GM18861 (cell line): Measurements from ENCODE around the gene ARF4.
A peak's percentile ranks its signal among the peaks of the same experiment; 100 is the strongest.

ENCODE experiments used
- ATAC-seq: cut with Tn5 transposase; IDR thresholded peaks from one replicate; pipeline ENCODE4 v1.9.1; 2021; ENCODE audit not compliant: unreplicated experiment

Gene ARF4

DNA sequence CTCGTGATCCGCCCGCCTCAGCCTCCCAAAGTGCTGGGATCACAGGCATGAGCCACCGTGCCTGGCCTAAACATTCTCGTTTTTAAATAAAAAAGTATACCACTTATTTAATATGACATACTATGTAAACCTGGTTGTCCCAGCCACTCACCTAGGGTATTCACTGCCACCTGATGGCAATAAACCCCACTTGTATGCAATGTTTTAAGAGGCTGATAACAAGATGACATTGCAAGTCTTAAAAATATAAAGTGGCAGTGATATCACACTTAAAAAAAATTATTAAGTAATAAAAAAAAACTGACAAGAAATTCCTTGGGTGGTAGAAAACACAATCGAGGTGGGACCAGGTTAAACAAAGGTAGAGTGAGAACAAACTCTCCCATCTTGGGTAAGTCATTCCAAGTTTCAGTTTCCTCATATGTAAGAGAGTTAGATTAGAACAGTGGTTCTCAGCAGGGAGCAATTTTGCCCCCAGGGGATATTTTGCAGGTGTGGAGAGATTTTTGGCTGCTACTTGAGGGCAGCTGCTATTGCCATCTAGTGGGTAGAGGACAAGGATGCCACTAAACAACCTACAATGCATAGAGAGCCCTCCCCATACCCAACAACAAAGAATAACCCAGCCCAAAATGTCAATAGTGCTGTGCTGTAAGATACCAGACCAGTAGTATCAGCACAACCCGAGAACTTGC, 14.5 kb downstream of the ARF4 start:
- no peak for ATAC-seq

- ATAC-seq, result no peak
These were observed 19.3 kb downstream of the ARF4 start for GRCh38 chr3:57577801-57578200.

DNA sequence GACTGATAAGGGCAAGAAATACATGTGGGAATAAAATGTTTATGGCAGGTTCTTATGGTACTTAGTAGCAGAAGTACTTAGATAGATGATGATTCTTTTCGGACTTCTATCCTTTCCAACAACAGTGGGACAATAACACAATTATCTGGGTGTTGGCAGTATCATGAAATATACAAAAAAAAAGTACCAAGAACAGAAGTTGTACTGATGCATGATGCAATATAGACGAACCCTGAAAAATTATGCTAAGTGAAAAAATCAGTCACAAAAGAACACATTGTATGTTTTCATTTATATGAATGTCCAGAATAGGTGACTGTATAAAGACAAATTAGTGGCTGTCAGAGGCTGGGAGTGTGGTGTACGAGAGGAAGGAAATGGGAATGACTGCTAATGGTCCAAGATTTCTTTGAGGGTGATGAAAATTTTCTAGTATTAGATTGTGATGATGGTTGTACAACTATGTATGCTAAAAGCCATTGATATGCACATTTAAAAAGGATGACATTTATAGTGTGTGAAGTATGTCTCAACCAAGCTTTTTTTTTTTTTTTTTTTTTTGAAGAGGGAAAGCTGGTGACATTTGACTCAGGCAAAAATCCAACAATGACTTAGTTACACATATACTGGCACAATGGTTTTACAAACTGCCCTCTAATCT, 21.0 kb downstream of the ARF4 start:
- ATAC-seq, result no peak

- ATAC-seq, result no peak
These were observed 25.0 kb downstream of the ARF4 start for GRCh38 chr3:57572096-57572495.

GRCh38 chr3:57570878-57571277, 26.3 kb downstream of the ARF4 start:
- ATAC-seq, result no peak

- no peak for ATAC-seq
These were observed 27.2 kb downstream of the ARF4 start for GRCh38 chr3:57569859-57570450.

DNA sequence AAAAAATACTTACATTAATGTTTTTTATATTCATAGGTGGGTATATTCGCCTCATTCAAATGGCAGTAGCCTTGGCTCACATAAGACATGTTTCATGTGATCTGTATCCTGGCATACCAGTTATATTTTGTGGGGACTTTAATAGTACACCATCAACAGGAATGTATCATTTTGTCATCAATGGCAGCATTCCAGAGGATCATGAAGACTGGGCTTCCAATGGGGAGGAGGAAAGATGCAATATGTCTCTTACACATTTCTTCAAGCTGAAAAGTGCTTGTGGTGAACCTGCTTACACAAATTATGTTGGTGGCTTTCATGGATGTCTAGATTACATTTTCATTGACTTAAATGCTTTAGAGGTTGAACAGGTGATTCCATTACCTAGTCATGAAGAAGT, 37.6 kb downstream of the ARF4 start:
- no peak for ATAC-seq

GRCh38 chr3:57557085-57557537, 40.0 kb downstream of the ARF4 start:
- no peak for ATAC-seq

GRCh38 chr3:57556459-57557084, 40.6 kb downstream of the ARF4 start:
- peak; percentile 25 for ATAC-seq

- peak; percentile 73 for ATAC-seq
These were observed 41.2 kb downstream of the ARF4 start, which contains the start of gene PDE12 for GRCh38 chr3:57555738-57556458. Gene PDE12, plus strand, starts transcription at chr3:57556274. Its CDS starts 106 bp downstream, at chr3:57556380.

DNA sequence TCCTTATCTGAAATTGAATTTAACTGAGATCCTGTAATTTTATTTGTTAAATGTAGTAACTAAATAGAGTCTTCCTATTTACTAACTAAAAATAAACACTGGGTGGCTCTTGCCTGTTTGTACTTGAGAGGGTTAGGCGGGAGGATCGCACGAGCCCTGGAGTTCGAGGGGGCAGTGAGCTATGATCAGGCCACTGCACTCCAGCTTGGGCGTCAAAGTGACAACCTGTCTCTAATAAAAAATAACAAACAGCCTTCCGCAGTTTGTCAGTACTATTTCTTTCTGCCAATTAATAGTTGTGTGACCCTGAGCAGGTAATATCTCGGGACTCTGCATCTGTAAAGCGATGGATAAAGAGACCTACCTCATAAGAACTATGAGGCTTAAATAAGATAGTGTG, 41.8 kb downstream of the ARF4 start:
- ATAC-seq, result no peak

DNA sequence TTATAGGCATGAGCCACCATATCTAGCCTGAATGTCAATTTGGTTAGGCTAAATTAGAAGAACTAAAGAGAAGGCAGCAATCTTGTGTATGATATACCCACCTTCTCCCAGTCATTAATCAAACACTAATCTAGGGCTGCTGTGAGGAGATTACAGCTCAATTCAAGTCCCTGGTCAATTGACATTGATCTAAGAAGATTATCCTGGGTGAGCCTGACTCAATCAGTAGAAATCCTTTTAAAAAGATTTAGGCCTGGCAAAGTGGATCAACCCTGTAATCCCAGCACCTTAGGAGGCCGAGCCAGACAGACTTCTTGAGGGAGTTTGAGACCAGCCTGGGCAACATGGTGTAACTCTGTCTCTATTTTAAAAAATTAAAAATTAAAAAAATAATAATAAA, 50.5 kb downstream of the ARF4 start:
- ATAC-seq, result no peak

DNA sequence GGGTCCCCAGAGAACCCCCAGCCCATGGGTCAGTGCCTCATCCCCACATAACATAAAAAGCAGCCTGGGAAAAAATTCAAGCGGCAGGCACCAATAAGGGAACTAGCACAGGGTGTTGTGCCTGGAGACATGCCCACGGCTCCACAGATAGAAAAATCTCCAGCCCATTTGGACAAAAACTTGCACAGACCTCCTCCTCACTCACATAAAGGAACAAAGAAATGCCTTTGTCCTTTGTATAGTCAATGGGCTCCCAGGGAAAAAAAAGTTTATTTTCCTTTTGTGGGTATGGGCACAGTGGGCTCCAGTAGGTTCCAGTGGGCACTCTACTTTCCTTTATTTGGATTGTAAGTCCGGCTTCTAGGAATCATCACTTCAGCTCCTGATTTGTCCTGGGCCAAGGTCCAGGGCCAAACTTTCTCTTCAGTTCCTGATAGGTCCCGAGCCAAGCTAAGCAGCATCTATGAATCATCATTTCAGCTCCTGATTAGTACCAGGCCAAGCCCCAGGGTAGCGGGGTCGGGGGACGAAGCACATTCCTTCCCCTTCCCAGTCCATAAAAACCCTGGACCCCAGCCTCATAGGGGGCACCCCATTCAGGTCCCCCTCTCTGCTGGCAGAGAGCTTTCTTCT, 51.4 kb downstream of the ARF4 start:
- no peak for ATAC-seq

GRCh38 chr3:57544181-57545125, 52.7 kb downstream of the ARF4 start, which contains the start of gene DNAH12:
Gene DNAH12, minus strand, starts transcription at chr3:57544344. Its CDS starts 1,474 bp downstream, at chr3:57542870.
- ATAC-seq, result no peak

- ATAC-seq, result no peak
These were observed 58.7 kb downstream of the ARF4 start for GRCh38 chr3:57538465-57538864.

DNA sequence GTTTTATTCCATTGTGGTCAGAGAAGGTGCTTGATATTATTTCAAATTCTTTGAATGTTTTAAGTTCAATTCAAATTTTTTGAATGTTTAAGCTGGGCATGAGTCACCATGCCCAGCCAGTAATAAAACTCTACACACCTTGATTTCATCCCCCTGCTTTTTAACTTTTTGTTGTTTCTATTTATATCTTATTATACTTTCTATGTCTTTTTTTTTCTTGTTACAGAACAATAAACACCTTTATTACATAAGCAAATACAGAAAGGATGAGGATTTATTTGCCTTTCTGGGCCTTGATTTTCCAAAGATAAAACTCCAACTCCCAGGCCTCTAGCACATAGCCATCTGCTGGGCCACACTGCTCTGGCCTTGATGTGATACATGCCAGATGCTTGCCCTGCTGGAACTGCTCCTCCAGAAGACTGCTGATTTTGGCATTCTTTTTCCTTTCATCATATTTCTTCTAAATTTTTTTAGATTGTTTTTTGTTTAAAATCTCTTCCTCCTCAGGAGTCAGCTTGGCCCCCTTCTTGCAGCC, 67.0 kb downstream of the ARF4 start:
- ATAC-seq, result no peak
